AG04449 (cell line): ENCODE data around the gene KRT33A.

ENCODE experiments used
- CTCF ChIA-PET: fragments of 350-600 bp; formaldehyde crosslinking; extraction: SDS; loops from one replicate; lab custom pipeline; 2021; ENCODE audit warnings: antibody characterized with exemption; lab: Yijun Ruan, JAX
- POLR2A ChIA-PET: fragments of 400-600, 350-600 bp; formaldehyde crosslinking; extraction: SDS; loops from one replicate; lab custom pipeline; 2020; ENCODE audit warnings: antibody characterized with exemption, inconsistent platforms; lab: Yijun Ruan, JAX
- DNase-seq: peaks from one replicate; pipeline ENCODE4 v3.0.0-alpha.2; 2010; ENCODE audit warnings: low read depth, low spot score
- H3K4me3 ChIP-seq: 2 replicates; pipeline ENCODE4 v1.5.1; 2011; ENCODE audit warnings: low read depth, mild to moderate bottlenecking, control low read depth, low read length
- CTCF ChIP-seq: IDR thresholded peaks from one replicate; pipeline ENCODE4 v1.5.1; 2011; ENCODE audit warnings: mild to moderate bottlenecking, moderate library complexity, low read length, control low read depth, inconsistent platforms; ENCODE audit not compliant: insufficient read depth; ENCODE audit errors: missing control alignments

Gene KRT33A

GRCh38 chr17:41324180-41325075, 26.2 kb downstream of the KRT33A start:
- H3K4me3 ChIP-seq: no peak overlapping the region
- no peak for DNase-seq
- CTCF ChIA-PET: interaction anchor here (0.6 to 11.4 kb wide), 6 partner anchors 7 to 415 kb away, joined by 3 to 90 read pairs (median 11); no protein-coding TSS in a partner anchor
- peak; percentile 11 for TF ChIP-seq CTCF
- POLR2A ChIA-PET: no interaction called here

GRCh38 chr17:41322903-41323895, 27.4 kb downstream of the KRT33A start:
- CTCF ChIA-PET: interaction anchor here (0.6 to 11.4 kb wide), 64 partner anchors 8 to 512 kb away, joined by 3 to 90 read pairs (median 4); partner anchors contain the start of genes KRT19, KRTAP1-1, KRTAP16-1 and KRTAP2-1
- DNase-seq: no peak
- POLR2A ChIA-PET: interaction anchor here (1.0 kb wide), 1 partner anchor 263 kb away, joined by 3 read pairs; no protein-coding TSS in a partner anchor
- no peak for TF ChIP-seq CTCF
- no peak overlapping the region for H3K4me3 ChIP-seq

GRCh38 chr17:41322094-41322902, 28.3 kb downstream of the KRT33A start:
- POLR2A ChIA-PET: interaction anchor here (1.0 kb wide), 1 partner anchor 262 kb away, joined by 3 read pairs; no protein-coding TSS in a partner anchor
- DNase-seq: peak; percentile 24
- H3K4me3 ChIP-seq: no peak overlapping the region
- CTCF ChIA-PET: interaction anchor here (0.6 to 11.4 kb wide), 72 partner anchors 9 to 784 kb away, joined by 3 to 90 read pairs (median 4); partner anchors contain the start of genes KRT19, KRTAP1-1, KRTAP16-1 and KRTAP2-1
- TF ChIP-seq CTCF: peak; percentile 72

- ChIA-PET CTCF (interaction anchor here (0.7 to 11.4 kb wide), 3 partner anchors 13 to 348 kb away, joined by 3 to 90 read pairs (median 3); no protein-coding TSS in a partner anchor), POLR2A (no interaction called here)
- H3K4me3 ChIP-seq: no peak overlapping the region
- DNase-seq: no peak
- no peak for TF ChIP-seq CTCF
Observed at GRCh38 chr17:41318231-41318630, 32.4 kb downstream of the KRT33A start.

- no peak overlapping the region for H3K4me3 ChIP-seq
- no peak for TF ChIP-seq CTCF
- no peak for DNase-seq
- POLR2A ChIA-PET: no interaction called here
- CTCF ChIA-PET: interaction anchor here (11.4 kb wide), 1 partner anchor 15 kb away, joined by 90 read pairs; no protein-coding TSS in a partner anchor
Observed at GRCh38 chr17:41315814-41316445, 34.7 kb downstream of the KRT33A start.
